ENCODE data around the gene LTB4R. TPM values are rescaled to one million over a fixed set of nuclear protein-coding genes. Genes with fewer than 3 reads are reported as not detected.

The LTB4R gene
- total RNA-seq, 1 experiment from 2014 or later = 9.4 TPM

- H3K36me3 Mint-ChIP-seq = peaks cover 4% of the 10 kb centered on the region; the same call in 1 of the 2 replicates
- H3K27ac Mint-ChIP-seq = no peak overlapping the region
- H3K9me3 Mint-ChIP-seq = no peaks in the 10 kb centered on the region
- no peak for TF ChIP-seq TEAD4 (CRISPR knock-in tag; IDR thresholded peaks at IDR 0.05)
- no peak for TF ChIP-seq JAZF1 (CRISPR knock-in tag; IDR thresholded peaks at IDR 0.05)
- TF ChIP-seq GRHL2 (CRISPR knock-in tag; IDR thresholded peaks at IDR 0.05; ENCODE audit: insufficient replicate concordance, severe bottlenecking) = no peak
- no peak for TF ChIP-seq IRF2 (CRISPR knock-in tag; IDR thresholded peaks at IDR 0.05; ENCODE audit: borderline replicate concordance, low read depth)
- no peak for TF ChIP-seq CBFB (CRISPR knock-in tag; IDR thresholded peaks at IDR 0.05; ENCODE audit: low read depth)
- TF ChIP-seq, protein P1, sequence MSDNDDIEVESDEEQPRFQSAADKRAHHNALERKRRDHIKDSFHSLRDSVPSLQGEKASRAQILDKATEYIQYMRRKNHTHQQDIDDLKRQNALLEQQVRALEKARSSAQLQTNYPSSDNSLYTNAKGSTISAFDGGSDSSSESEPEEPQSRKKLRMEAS (CRISPR knock-in tag; IDR thresholded peaks at IDR 0.05) = no peak
- TF ChIP-seq NFATC4 (CRISPR knock-in tag; IDR thresholded peaks at IDR 0.05) = no peak
- H3K4me1 Mint-ChIP-seq = no peaks in the 10 kb centered on the region
- DNase-seq (ENCODE audit: low spot score) (no peak), ATAC-seq (no peak)
- H3K27me3 Mint-ChIP-seq (ENCODE audit: low read depth) = no peaks in the 10 kb centered on the region
- ChIA-PET POLR2A (no interaction called here), CTCF (interaction anchor here (1.2 to 2.6 kb wide), 2 partner anchors 21 to 44 kb away, joined by 4 to 17 read pairs; partner anchors contain the start of genes CIDEB and TINF2)
- H3K4me3 Mint-ChIP-seq = no peak overlapping the region
Observed at GRCh38 chr14:24263848-24264247, 47.5 kb upstream of the LTB4R start.

- CTCF ChIA-PET = interaction anchor here (1.2 kb wide), 1 partner anchor 44 kb away, joined by 4 read pairs; the partner anchor contains the start of gene CIDEB
- ATAC-seq (no peak), DNase-seq (ENCODE audit: low spot score) (no peak)
- POLR2A ChIA-PET = no interaction called here
- Mint-ChIP-seq H3K4me3 (no peak overlapping the region), H3K9me3 (no peaks in the 10 kb centered on the region), H3K36me3 (peaks cover 4% of the 10 kb centered on the region; the same call in 1 of the 2 replicates), H3K4me1 (no peaks in the 10 kb centered on the region), H3K27me3 (ENCODE audit: low read depth) (no peaks in the 10 kb centered on the region), H3K27ac (no peak overlapping the region; the same call in 1 of the 2 replicates)
- TF ChIP-seq, protein P2, sequence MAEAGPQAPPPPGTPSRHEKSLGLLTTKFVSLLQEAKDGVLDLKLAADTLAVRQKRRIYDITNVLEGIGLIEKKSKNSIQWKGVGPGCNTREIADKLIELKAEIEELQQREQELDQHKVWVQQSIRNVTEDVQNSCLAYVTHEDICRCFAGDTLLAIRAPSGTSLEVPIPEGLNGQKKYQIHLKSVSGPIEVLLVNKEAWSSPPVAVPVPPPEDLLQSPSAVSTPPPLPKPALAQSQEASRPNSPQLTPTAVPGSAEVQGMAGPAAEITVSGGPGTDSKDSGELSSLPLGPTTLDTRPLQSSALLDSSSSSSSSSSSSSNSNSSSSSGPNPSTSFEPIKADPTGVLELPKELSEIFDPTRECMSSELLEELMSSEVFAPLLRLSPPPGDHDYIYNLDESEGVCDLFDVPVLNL (CRISPR knock-in tag; IDR thresholded peaks at IDR 0.05; ENCODE audit: borderline replicate concordance, low read depth) = no peak
- TF ChIP-seq ZNF219 (CRISPR knock-in tag; IDR thresholded peaks at IDR 0.05; ENCODE audit: borderline replicate concordance) (no peak), ZNF317 (CRISPR knock-in tag; IDR thresholded peaks at IDR 0.05; ENCODE audit: borderline replicate concordance, low read depth) (no peak), AR (CRISPR knock-in tag; IDR thresholded peaks at IDR 0.05) (no peak), ATF2 (CRISPR knock-in tag; IDR thresholded peaks at IDR 0.05; ENCODE audit: borderline replicate concordance, low read depth) (no peak), ZNF423 (CRISPR knock-in tag; IDR thresholded peaks at IDR 0.05) (no peak), GRHL2 (CRISPR knock-in tag; IDR thresholded peaks at IDR 0.05; ENCODE audit: insufficient replicate concordance, severe bottlenecking) (no peak), ESRRA (CRISPR knock-in tag; IDR thresholded peaks at IDR 0.05; ENCODE audit: borderline replicate concordance) (no peak), ATF1 (CRISPR knock-in tag; IDR thresholded peaks at IDR 0.05) (no peak), ZBTB43 (CRISPR knock-in tag; IDR thresholded peaks at IDR 0.05) (no peak)
- TF ChIP-seq, protein P3, sequence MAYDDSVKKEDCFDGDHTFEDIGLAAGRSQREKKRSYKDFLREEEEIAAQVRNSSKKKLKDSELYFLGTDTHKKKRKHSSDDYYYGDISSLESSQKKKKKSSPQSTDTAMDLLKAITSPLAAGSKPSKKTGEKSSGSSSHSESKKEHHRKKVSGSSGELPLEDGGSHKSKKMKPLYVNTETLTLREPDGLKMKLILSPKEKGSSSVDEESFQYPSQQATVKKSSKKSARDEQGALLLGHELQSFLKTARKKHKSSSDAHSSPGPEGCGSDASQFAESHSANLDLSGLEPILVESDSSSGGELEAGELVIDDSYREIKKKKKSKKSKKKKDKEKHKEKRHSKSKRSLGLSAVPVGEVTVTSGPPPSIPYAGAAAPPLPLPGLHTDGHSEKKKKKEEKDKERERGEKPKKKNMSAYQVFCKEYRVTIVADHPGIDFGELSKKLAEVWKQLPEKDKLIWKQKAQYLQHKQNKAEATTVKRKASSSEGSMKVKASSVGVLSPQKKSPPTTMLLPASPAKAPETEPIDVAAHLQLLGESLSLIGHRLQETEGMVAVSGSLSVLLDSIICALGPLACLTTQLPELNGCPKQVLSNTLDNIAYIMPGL (CRISPR knock-in tag; IDR thresholded peaks at IDR 0.05) = no peak
Observed at GRCh38 chr14:24264298-24264697, 47.0 kb upstream of the LTB4R start.

All from WTC11 (cell line).